ENCODE data around the gene KANTR.

GRCh38 chrX:53116101-53116500 is 22.2 kb downstream of the KANTR start:
- TF ChIP-seq, protein P1, sequence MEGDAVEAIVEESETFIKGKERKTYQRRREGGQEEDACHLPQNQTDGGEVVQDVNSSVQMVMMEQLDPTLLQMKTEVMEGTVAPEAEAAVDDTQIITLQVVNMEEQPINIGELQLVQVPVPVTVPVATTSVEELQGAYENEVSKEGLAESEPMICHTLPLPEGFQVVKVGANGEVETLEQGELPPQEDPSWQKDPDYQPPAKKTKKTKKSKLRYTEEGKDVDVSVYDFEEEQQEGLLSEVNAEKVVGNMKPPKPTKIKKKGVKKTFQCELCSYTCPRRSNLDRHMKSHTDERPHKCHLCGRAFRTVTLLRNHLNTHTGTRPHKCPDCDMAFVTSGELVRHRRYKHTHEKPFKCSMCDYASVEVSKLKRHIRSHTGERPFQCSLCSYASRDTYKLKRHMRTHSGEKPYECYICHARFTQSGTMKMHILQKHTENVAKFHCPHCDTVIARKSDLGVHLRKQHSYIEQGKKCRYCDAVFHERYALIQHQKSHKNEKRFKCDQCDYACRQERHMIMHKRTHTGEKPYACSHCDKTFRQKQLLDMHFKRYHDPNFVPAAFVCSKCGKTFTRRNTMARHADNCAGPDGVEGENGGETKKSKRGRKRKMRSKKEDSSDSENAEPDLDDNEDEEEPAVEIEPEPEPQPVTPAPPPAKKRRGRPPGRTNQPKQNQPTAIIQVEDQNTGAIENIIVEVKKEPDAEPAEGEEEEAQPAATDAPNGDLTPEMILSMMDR (conservative IDR thresholded peaks at IDR 0.05) = no peak
- no peak for TF ChIP-seq EZH2 (IDR thresholded peaks at IDR 0.05; ENCODE audit: low read depth)

All from PC-9 (cell line).